DND-41 (cell line): Measurements from ENCODE around the gene ADPRHL1.

ENCODE experiments used
- CTCF ChIP-seq: IDR thresholded peaks from 2 replicates; pipeline ENCODE4 v1.5.1; 2012; ENCODE audit warnings: borderline replicate concordance, low read length, moderate library complexity, mild to moderate bottlenecking; ENCODE audit not compliant: poor library complexity, severe bottlenecking; ENCODE audit errors: extremely low read depth
- EZH2 ChIP-seq: IDR thresholded peaks from 3 replicates; pipeline ENCODE4 v1.6.1; 2012; ENCODE audit warnings: borderline replicate concordance, low read depth, mild to moderate bottlenecking, moderate library complexity, low read length, inconsistent platforms; ENCODE audit not compliant: severe bottlenecking

- TF ChIP-seq CTCF: no peak
- no peak for TF ChIP-seq EZH2
Observed at GRCh38 chr13:113466383-113466782, 13.1 kb upstream of the ADPRHL1 start.
